Measurements from ENCODE around the gene PCID2.

PCID2 gene

GRCh38 chr13:113232208-113233003 is 23.9 kb upstream of the PCID2 start:
- H3K4me3 ChIP-seq (ENCODE audit: low read length): no peak overlapping the region
- no peaks in the 10 kb centered on the region for H3K9me2 ChIP-seq (replicated peaks; ENCODE audit: insufficient read depth, low read length)
- H3K36me3 ChIP-seq (replicated peaks; ENCODE audit: insufficient read depth, low read length): no peaks in the 10 kb centered on the region; the same call in 1 of the 2 replicates
- no peaks in the 10 kb centered on the region for H3K27me3 ChIP-seq (replicated peaks; ENCODE audit: insufficient read depth, low read length)
- H3K9me3 ChIP-seq (replicated peaks; ENCODE audit: insufficient read depth, low read length): no peaks in the 10 kb centered on the region
- no peak for DNase-seq
- no peak overlapping the region for H3K9ac ChIP-seq (ENCODE audit: low read length)
- H3K79me2 ChIP-seq (ENCODE audit: low read length): peaks cover 3% of the 10 kb centered on the region; the same call in 1 of the 2 replicates
- TF ChIP-seq CTCF (IDR thresholded peaks at IDR 0.05; ENCODE audit: low read length) (no peak), EZH2 (optimal IDR thresholded peaks at IDR 0.05; ENCODE audit: low read depth, low read length) (no peak), EZH2phosphoT487 (IDR thresholded peaks at IDR 0.05; ENCODE audit: low read length) (no peak)
- no peak overlapping the region for H3K4me2 ChIP-seq (ENCODE audit: low read depth, low read length)
- H4K20me1 ChIP-seq (ENCODE audit: insufficient read depth, low read length): no peaks in the 10 kb centered on the region
- H3K27ac ChIP-seq (ENCODE audit: low read length): no peak overlapping the region
- H3F3A ChIP-seq (ENCODE audit: insufficient read depth, low read length): no peaks in the 10 kb centered on the region
- no peak overlapping the region for H2AFZ ChIP-seq (ENCODE audit: low read length)
- H3K4me1 ChIP-seq (ENCODE audit: low read length): no peaks in the 10 kb centered on the region

GRCh38 chr13:113231306-113232207 is 23.1 kb upstream of the PCID2 start:
- peaks cover 11% of the 10 kb centered on the region for H3K79me2 ChIP-seq (ENCODE audit: low read length)
- no peaks in the 10 kb centered on the region for H3K27me3 ChIP-seq (replicated peaks; ENCODE audit: insufficient read depth, low read length)
- H4K20me1 ChIP-seq (ENCODE audit: insufficient read depth, low read length): no peaks in the 10 kb centered on the region
- H3K9ac ChIP-seq (ENCODE audit: low read length): no peak overlapping the region
- no peak overlapping the region for H3K4me3 ChIP-seq (ENCODE audit: low read length)
- no peaks in the 10 kb centered on the region for H3K9me3 ChIP-seq (replicated peaks; ENCODE audit: insufficient read depth, low read length)
- no peak for TF ChIP-seq CTCF (IDR thresholded peaks at IDR 0.05; ENCODE audit: low read length)
- no peak for TF ChIP-seq EZH2 (optimal IDR thresholded peaks at IDR 0.05; ENCODE audit: low read depth, low read length)
- TF ChIP-seq EZH2phosphoT487 (IDR thresholded peaks at IDR 0.05; ENCODE audit: low read length): no peak
- H3K27ac ChIP-seq (ENCODE audit: low read length): no peak overlapping the region
- no peaks in the 10 kb centered on the region; the same call in 1 of the 2 replicates for H3K36me3 ChIP-seq (replicated peaks; ENCODE audit: insufficient read depth, low read length)
- H3K9me2 ChIP-seq (replicated peaks; ENCODE audit: insufficient read depth, low read length): no peaks in the 10 kb centered on the region
- no peak overlapping the region for H2AFZ ChIP-seq (ENCODE audit: low read length)
- no peak for DNase-seq
- H3K4me2 ChIP-seq (ENCODE audit: low read depth, low read length): no peak overlapping the region
- H3K4me1 ChIP-seq (ENCODE audit: low read length): no peaks in the 10 kb centered on the region
- no peaks in the 10 kb centered on the region for H3F3A ChIP-seq (ENCODE audit: insufficient read depth, low read length)

GRCh38 chr13:113229791-113230190 is 21.3 kb upstream of the PCID2 start:
- H3K4me2 ChIP-seq (ENCODE audit: low read depth, low read length): no peak overlapping the region
- H3K79me2 ChIP-seq (ENCODE audit: low read length): peaks cover 28% of the 10 kb centered on the region
- no peak overlapping the region for H2AFZ ChIP-seq (ENCODE audit: low read length)
- TF ChIP-seq EZH2 (optimal IDR thresholded peaks at IDR 0.05; ENCODE audit: low read depth, low read length) (no peak), CTCF (IDR thresholded peaks at IDR 0.05; ENCODE audit: low read length) (no peak), EZH2phosphoT487 (IDR thresholded peaks at IDR 0.05; ENCODE audit: low read length) (no peak)
- no peaks in the 10 kb centered on the region for H3K9me2 ChIP-seq (replicated peaks; ENCODE audit: insufficient read depth, low read length)
- H3K27ac ChIP-seq (ENCODE audit: low read length): no peak overlapping the region
- H3K9me3 ChIP-seq (replicated peaks; ENCODE audit: insufficient read depth, low read length): no peaks in the 10 kb centered on the region
- no peaks in the 10 kb centered on the region for H4K20me1 ChIP-seq (ENCODE audit: insufficient read depth, low read length)
- no peaks in the 10 kb centered on the region for H3K4me1 ChIP-seq (ENCODE audit: low read length)
- H3K36me3 ChIP-seq (replicated peaks; ENCODE audit: insufficient read depth, low read length): peaks cover 3% of the 10 kb centered on the region; the same call in 1 of the 2 replicates
- H3F3A ChIP-seq (ENCODE audit: insufficient read depth, low read length): no peaks in the 10 kb centered on the region
- H3K4me3 ChIP-seq (ENCODE audit: low read length): no peak overlapping the region
- DNase-seq: no peak
- no peak overlapping the region for H3K9ac ChIP-seq (ENCODE audit: low read length)
- H3K27me3 ChIP-seq (replicated peaks; ENCODE audit: insufficient read depth, low read length): no peaks in the 10 kb centered on the region

Measured in MM.1S (cell line).